SU-DHL-6 (cell line): Measurements from ENCODE around the gene PAX5.

ENCODE experiments used
- H2AFZ ChIP-seq: fragments of 200-600 bp; sonication (generic); 2 replicates; pipeline ENCODE4 v1.6.1; 2014; ENCODE audit warnings: low read depth, mild to moderate bottlenecking, moderate library complexity, mixed read lengths, antibody characterized with exemption, low read length; ENCODE audit not compliant: severe bottlenecking
- H3F3A ChIP-seq: fragments of 200-600 bp; shearing (Covaris generic); 2 replicates; pipeline ENCODE4 v1.6.0; 2016; ENCODE audit warnings: antibody characterized with exemption, mild to moderate bottlenecking; ENCODE audit not compliant: insufficient read depth
- H3K27ac ChIP-seq: fragments of 200-600 bp; sonication (generic); 2 replicates; pipeline ENCODE4 v1.5.1; 2016; ENCODE audit warnings: low read depth, mild to moderate bottlenecking, low read length, moderate library complexity, mixed read lengths
- H3K27me3 ChIP-seq: fragments of 200-600 bp; sonication (generic), shearing (Covaris generic); 2 replicates; pipeline ENCODE4 v1.6.0; 2014; ENCODE audit warnings: mild to moderate bottlenecking, low read length
- H3K36me3 ChIP-seq: fragments of 200-600 bp; sonication (generic); 2 replicates; pipeline ENCODE4 v1.6.1; 2014; ENCODE audit warnings: mild to moderate bottlenecking, low read length, mixed read lengths
- H3K4me2 ChIP-seq: fragments of 300-600, 200-600 bp; shearing (Covaris generic), sonication (generic); 2 replicates; pipeline ENCODE4 v1.6.0; 2014; ENCODE audit warnings: low read length, low read depth, mild to moderate bottlenecking; ENCODE audit not compliant: poor library complexity, severe bottlenecking
- H3K4me3 ChIP-seq: fragments of 200-600 bp; sonication (generic); 2 replicates; pipeline ENCODE4 v1.5.1; 2014; ENCODE audit warnings: antibody characterized with exemption, low read length, mild to moderate bottlenecking, mixed read lengths; ENCODE audit not compliant: insufficient read depth, poor library complexity, severe bottlenecking
- H3K79me2 ChIP-seq: fragments of 200-600 bp; sonication (generic); 2 replicates; pipeline ENCODE4 v1.6.1; 2014; ENCODE audit warnings: mild to moderate bottlenecking, low read length, moderate library complexity; ENCODE audit not compliant: insufficient read depth
- H3K9ac ChIP-seq: fragments of 200-600 bp; sonication (generic); 2 replicates; pipeline ENCODE4 v1.7.0; 2014; ENCODE audit warnings: mild to moderate bottlenecking, low read length
- H3K9me2 ChIP-seq: fragments of 200-600 bp; sonication (generic); replicated peaks from 2 replicates; pipeline ENCODE4 v1.6.1; 2014; ENCODE audit warnings: low read length; ENCODE audit not compliant: insufficient read depth
- H3K9me3 ChIP-seq: fragments of 200-600 bp; sonication (generic); 2 replicates; pipeline ENCODE4 v1.6.1; 2014; ENCODE audit warnings: low read length, mixed read lengths; ENCODE audit not compliant: insufficient read depth
- H4K20me1 ChIP-seq: fragments of 200-600 bp; sonication (generic); 2 replicates; pipeline ENCODE4 v1.6.1; 2014; ENCODE audit warnings: low read depth, mild to moderate bottlenecking, antibody characterized with exemption, low read length, moderate library complexity, mixed read lengths
- CTCF ChIP-seq: fragments of 200-600 bp; sonication (generic); IDR thresholded peaks from one replicate; pipeline ENCODE4 v1.5.1; 2017; ENCODE audit warnings: antibody characterized with exemption, mild to moderate bottlenecking, low read length, moderate library complexity; ENCODE audit not compliant: insufficient read depth, poor library complexity, severe bottlenecking
- EZH2phosphoT487 ChIP-seq: fragments of 200-600 bp; sonication (generic), shearing (Covaris generic); conservative IDR thresholded peaks from 2 replicates; pipeline ENCODE4 v1.6.1; 2018; ENCODE audit warnings: mild to moderate bottlenecking, antibody characterized with exemption, low read length, moderate library complexity, mixed read lengths

Gene PAX5

GRCh38 chr9:37029304-37029775 lies 4.7 kb downstream of the PAX5 start:
- no peaks in the 10 kb centered on the region for H3K9me2 ChIP-seq
- H3K9me3 ChIP-seq, result no peaks in the 10 kb centered on the region
- peaks cover 50% of the 10 kb centered on the region for H3F3A ChIP-seq
- H3K4me3 ChIP-seq, result peak overlapping the region; percentile 69
- no peaks in the 10 kb centered on the region for H4K20me1 ChIP-seq
- H3K27ac ChIP-seq, result peak overlapping the region; percentile 92
- peak overlapping the region; percentile 84 for H3K4me2 ChIP-seq
- H3K36me3 ChIP-seq, result no peaks in the 10 kb centered on the region; the same call in 1 of the 2 replicates
- peaks cover 89% of the 10 kb centered on the region for H3K79me2 ChIP-seq
- H3K27me3 ChIP-seq, result no peaks in the 10 kb centered on the region
- no peak overlapping the region for H2AFZ ChIP-seq
- TF ChIP-seq EZH2phosphoT487 (no peak), CTCF (peak; percentile 10)
- H3K9ac ChIP-seq, result peak overlapping the region; percentile 80

GRCh38 chr9:37028420-37029031 lies 5.5 kb downstream of the PAX5 start:
- H3K4me3 ChIP-seq, result peak overlapping the region; percentile 69
- H3K79me2 ChIP-seq, result peaks cover 92% of the 10 kb centered on the region
- H3K4me2 ChIP-seq, result peak overlapping the region; percentile 84
- no peaks in the 10 kb centered on the region for H3K27me3 ChIP-seq
- H4K20me1 ChIP-seq, result no peaks in the 10 kb centered on the region; the same call in 1 of the 2 replicates
- peak overlapping the region; percentile 80 for H3K9ac ChIP-seq
- H3K9me2 ChIP-seq, result no peaks in the 10 kb centered on the region
- H2AFZ ChIP-seq, result no peak overlapping the region
- H3K36me3 ChIP-seq, result no peaks in the 10 kb centered on the region; the same call in 1 of the 2 replicates
- no peaks in the 10 kb centered on the region for H3K9me3 ChIP-seq
- H3F3A ChIP-seq, result peaks cover 46% of the 10 kb centered on the region
- TF ChIP-seq CTCF, result no peak
- H3K27ac ChIP-seq, result peak overlapping the region; percentile 92

GRCh38 chr9:37027582-37028419 lies 6.3 kb downstream of the PAX5 start:
- Histone ChIP-seq H3K9me3 (no peaks in the 10 kb centered on the region), H2AFZ (no peak overlapping the region), H4K20me1 (no peaks in the 10 kb centered on the region; the same call in 1 of the 2 replicates), H3K9ac (peak overlapping the region; percentile 80), H3F3A (peaks cover 39% of the 10 kb centered on the region), H3K9me2 (no peaks in the 10 kb centered on the region), H3K4me3 (peak overlapping the region; percentile 74), H3K27ac (peak overlapping the region; percentile 92), H3K4me2 (peak overlapping the region; percentile 84), H3K36me3 (no peaks in the 10 kb centered on the region; the same call in 1 of the 2 replicates), H3K27me3 (no peaks in the 10 kb centered on the region), H3K79me2 (peaks cover 92% of the 10 kb centered on the region)
- TF ChIP-seq EZH2phosphoT487 (no peak), CTCF (no peak)
